Measurements from ENCODE around the gene ATP13A2. TPM values are rescaled to one million over a fixed set of nuclear protein-coding genes. Genes with fewer than 3 reads are reported as not detected.

ATP13A2 gene, protein sequence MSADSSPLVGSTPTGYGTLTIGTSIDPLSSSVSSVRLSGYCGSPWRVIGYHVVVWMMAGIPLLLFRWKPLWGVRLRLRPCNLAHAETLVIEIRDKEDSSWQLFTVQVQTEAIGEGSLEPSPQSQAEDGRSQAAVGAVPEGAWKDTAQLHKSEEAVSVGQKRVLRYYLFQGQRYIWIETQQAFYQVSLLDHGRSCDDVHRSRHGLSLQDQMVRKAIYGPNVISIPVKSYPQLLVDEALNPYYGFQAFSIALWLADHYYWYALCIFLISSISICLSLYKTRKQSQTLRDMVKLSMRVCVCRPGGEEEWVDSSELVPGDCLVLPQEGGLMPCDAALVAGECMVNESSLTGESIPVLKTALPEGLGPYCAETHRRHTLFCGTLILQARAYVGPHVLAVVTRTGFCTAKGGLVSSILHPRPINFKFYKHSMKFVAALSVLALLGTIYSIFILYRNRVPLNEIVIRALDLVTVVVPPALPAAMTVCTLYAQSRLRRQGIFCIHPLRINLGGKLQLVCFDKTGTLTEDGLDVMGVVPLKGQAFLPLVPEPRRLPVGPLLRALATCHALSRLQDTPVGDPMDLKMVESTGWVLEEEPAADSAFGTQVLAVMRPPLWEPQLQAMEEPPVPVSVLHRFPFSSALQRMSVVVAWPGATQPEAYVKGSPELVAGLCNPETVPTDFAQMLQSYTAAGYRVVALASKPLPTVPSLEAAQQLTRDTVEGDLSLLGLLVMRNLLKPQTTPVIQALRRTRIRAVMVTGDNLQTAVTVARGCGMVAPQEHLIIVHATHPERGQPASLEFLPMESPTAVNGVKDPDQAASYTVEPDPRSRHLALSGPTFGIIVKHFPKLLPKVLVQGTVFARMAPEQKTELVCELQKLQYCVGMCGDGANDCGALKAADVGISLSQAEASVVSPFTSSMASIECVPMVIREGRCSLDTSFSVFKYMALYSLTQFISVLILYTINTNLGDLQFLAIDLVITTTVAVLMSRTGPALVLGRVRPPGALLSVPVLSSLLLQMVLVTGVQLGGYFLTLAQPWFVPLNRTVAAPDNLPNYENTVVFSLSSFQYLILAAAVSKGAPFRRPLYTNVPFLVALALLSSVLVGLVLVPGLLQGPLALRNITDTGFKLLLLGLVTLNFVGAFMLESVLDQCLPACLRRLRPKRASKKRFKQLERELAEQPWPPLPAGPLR
- total RNA-seq, result 44.4 and 91.5 TPM in 2 replicates

DNA sequence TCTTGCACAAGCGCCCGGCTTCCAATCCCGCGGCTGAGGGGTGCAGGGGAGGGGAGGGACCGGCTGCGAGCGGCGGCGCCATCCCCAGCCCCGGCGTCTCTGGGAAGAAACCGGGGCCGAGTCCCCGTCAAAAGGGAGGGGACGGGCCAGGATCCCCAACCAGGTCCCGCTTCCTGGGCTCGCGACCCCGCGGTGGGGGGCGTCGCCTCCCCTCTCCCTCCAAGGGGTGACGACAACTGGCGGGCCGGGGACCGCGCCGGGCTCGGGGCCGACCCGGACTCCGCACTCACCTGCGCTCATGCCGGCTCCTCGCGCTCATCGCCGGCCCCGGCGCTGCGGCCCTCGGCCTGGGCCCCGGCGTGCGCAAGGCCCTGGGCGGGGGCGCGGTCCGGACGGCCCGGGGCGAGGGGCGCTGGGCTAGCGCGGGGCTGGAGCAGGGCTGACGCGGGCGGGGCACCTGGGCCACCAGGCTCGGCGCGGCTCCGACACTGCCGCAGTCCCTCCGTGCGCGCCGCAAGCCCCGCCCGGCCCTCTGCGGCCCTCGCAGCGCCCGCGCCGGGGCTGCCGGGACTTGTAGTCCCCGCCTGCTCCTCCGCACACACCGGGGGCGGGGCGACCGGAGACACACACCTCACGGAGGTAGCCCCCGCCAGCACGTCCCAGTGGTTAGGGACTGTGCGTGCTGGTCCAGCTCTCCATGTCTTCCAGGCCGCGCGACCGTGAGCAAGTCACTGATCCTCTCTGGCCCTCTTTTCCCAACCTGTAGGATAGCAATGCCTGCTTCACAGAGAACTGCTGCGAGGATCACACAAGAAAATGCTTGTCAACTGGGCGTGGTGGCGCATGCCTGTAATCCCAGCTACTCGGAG, at the start of gene ATP13A2:
Gene ATP13A2, minus strand, starts transcription at position 490 of the 869 bp plus-strand sequence. Its CDS starts 190 bp downstream, at position 300.

DNA sequence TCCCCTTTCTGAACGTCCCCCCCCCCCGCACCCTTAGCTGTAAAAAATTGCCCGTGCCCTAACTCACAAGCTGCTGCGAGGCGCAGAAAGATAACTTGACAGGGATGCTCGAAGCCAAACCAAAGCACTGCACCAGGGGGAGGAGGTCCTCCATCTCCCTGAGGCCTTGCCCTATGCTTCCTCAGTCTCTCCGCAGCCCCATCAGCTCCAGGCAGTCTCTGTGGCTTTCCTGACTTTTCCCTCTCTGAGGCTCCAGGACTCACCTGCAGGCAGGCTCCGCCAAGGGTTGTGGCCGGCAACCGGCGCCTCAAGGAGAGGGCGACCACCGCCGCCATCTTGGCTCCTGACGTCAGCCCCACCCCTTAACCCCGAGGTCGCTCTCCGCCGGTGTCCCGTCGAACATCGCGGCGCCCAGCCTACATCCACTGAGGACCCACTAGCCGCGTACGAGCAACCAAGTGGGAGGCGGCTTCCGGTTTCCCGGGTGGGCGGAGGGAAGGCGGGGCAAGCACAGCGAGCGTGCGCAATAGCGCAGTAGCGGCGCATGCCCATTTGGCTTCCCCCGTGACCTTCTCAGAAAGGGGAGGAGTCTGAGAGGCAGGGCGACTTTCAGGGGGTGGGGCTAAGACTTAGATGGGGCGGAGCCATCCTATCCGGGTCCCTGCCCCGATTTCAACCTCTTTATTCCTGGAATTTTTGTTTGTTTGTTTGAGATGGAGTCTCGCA, 42.1 kb upstream of the ATP13A2 start, which contains the start of gene SDHB:
Gene SDHB, minus strand, starts transcription at position 348 of the 726 bp plus-strand sequence. Its CDS starts 13 bp downstream, at position 335.

GRCh38 chr1:16980473-16981268, 31.1 kb downstream of the ATP13A2 start, which contains the start of gene MFAP2:
TSS of gene MFAP2 (minus strand) at chr1:16980620. CDS start at chr1:16978273, 2,347 bp downstream.

Other genes starting within 250 kb of the ATP13A2 start
- gene RNU1-2, start 115.9 kb downstream of the ATP13A2 start, total RNA-seq, result under 0.01 TPM in 2 replicates
- gene CROCC, start 90.0 kb downstream of the ATP13A2 start, total RNA-seq, result 21.2 and 35.4 TPM in 2 replicates
- gene MFAP2, start 31.3 kb downstream of the ATP13A2 start, total RNA-seq, result 11.4 and 63.1 TPM in 2 replicates
- 100 and 106 TPM in 2 replicates for gene SDHB, start 42.1 kb upstream of the ATP13A2 start, total RNA-seq
- 0.29 TPM in 1 of 2 replicates, not detected in the other for gene PADI2, start 107.5 kb upstream of the ATP13A2 start, total RNA-seq
- gene PADI1, start 193.2 kb upstream of the ATP13A2 start, total RNA-seq, result under 0.01 and 0.29 TPM in 2 replicates
- gene PADI3, start 237.2 kb upstream of the ATP13A2 start, total RNA-seq, result under 0.01 and 0.14 TPM in 2 replicates

Measured in placental pericyte (primary cell).